ENCODE measurements around the gene PSME2.

Gene PSME2

GRCh38 chr14:24146453-24146977 lies at the start of gene PSME2:
Gene PSME2, minus strand, starts transcription at chr14:24146610. Its CDS starts 29 bp downstream, at chr14:24146581.
- peak; percentile 99 for DNase-seq

DNA sequence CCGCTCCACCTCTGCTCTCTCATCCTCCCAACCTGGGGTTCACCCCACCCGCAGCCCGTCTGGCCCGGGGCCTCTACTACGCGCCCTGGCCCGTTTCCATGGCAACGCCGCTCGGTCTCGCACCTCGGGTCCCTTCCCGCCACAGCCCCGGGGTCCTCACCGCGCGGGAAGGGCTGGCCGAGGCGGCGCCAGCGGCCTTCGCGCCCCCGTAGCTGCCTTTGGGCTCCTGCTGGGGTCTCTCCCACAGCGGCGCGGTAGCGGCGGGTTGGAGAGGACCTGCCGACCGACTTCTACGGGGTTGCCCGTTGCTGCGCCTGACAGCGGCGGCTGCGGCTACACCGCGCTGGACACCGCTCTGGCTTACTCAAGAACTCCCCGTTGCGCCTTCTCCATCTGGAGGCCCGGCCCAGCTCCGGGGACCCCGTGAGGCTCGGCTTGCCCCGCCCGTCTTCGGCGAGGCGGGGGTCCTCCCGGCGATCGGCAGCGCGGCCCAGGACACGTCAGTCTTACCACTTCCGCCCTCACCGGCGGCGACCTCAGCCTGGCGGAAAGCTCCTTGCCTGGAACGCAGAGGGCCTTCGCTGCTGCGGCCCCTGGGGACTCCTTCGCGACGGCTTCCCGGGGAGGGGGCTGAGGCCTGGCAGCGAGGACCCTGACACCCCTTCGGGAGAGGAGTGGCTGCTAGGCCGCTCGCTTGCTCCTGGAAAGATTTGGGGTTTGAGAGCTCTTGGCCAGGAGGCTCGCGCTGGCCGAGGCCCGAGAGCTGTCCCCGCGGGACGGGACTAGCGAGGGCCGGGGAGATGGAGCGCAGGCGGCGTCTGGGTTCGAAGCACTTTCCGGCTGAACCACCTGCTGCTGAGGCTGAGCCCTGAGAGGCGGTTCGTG lies 49.0 kb upstream of the PSME2 start, which contains the start of gene TM9SF1:
TSS of gene TM9SF1 (minus strand) at position 256 of the 885 bp plus-strand sequence. CDS start 422 bp downstream, outside the sequence.
- DNase-seq = peak; percentile 88

- DNase-seq = no peak
Observed at GRCh38 chr14:24194873-24195185, 48.4 kb upstream of the PSME2 start.

- no peak for DNase-seq
Observed at GRCh38 chr14:24194186-24194872, 47.9 kb upstream of the PSME2 start.

- DNase-seq = no peak
Observed at GRCh38 chr14:24192933-24193332, 46.5 kb upstream of the PSME2 start.

- DNase-seq = no peak
Observed at GRCh38 chr14:24190416-24190815, 44.0 kb upstream of the PSME2 start.

GRCh38 chr14:24189460-24189859 lies 43.0 kb upstream of the PSME2 start:
- DNase-seq = no peak

DNA sequence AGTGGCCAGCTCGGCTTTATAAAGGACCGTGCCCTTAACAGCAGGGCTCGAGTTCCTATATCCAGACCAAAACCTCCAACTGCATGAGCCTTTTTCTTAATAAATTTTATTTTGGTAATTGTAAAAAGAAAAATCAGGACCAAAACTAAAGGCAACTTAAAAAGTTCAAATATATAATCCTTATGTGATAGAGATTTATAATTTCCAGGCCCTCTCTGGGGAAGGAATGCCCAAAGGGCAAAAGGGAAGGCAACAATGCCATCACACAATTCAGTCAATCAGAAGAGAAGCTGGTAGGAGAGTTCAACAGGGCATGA lies 42.6 kb upstream of the PSME2 start:
- DNase-seq = no peak

DNA sequence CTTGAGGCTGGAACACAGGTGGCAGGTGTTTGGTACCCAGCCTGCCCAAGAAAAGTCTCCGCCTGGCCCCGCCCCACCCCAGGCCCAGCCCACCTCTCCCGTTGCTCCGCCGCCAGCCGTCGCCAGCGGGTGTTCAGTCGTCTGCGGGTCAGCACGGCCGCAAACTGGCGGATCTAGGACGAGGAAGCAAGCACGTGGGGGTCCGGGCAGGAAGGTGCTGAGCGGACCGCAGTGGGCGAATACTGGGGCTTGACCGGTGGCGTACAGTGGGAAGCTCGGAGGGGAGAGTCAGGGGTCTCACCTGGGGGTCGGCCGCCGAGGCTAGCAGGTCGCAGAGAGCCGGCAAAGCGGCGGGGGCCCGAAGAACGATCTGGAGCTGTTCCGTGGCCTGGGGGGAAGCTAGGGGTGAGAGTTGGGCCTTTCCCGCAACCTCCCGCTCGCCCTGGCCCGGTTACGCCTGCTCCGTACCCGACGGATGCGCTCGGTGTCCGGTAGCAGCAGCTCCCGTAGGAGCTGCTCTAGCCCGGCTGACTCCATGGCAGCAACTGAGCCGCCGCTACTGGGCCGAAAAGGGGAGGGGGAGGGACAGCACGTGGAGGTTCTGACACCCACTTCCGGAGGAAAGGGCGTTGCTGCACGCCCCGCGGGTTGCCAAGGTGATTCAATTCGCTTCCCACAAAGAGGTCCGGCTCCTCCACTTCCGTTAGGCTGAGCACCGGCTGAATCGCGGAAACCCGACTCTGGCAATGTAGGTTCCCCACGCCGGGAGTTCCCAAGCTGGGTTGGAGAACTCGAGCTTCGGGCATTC lies 42.0 kb upstream of the PSME2 start, which contains the start of gene IPO4:
TSS of gene IPO4 (minus strand) at position 566 of the 808 bp plus-strand sequence. CDS start at position 537, 29 bp downstream.
- DNase-seq = peak; percentile 98

DNA sequence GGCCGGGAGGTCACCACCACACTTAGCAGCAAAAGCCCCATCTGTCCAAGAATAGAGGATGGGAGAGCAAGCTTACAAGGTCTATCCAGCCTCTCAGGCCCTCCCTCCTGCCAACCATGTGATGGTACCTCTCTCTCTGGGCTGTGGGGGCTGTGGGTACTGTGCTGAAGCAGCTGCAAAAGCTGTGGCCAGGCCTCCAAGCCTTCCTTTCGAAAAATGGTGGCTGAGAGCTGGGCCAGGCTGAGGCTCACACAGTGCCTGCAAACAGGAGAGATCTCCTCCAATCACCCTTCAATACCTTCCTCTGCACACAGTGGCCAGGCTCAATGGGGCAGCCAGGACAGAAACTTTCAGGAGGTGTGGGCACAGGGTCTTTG lies 41.1 kb upstream of the PSME2 start:
- DNase-seq = no peak

DNA sequence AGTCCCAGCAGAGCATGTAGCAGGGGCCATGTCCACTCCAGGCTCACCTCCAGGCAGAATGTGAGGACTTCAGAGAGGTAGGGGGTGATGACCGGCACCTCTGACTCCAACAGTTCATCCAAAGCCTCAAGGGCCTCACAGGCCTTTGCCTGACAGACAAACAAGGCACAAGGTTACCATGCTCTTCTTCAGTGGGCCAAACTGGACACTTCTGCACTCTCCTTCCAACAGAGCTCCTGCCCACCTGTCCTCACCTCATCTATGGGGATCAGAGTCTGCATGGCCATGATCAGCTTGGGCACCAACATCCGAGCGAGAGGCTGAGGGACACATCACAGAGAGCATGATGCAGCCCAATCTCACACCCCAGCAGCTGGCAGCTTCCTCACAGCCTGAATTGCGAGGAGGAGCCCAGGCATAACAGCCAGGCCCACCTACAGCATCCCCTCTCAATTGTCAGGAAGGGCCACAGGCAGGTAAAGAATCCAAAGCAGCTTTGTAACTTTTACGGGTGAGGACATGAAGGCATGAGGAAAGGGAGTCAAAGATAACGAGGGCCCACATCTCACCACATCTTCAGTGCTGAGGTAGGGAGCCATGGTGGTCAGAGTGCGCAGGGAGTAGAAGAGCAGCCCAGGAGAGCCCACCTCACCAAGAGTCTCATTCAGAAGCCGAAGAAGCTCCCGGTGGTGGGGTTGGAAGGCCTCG lies 40.6 kb upstream of the PSME2 start:
- no peak for DNase-seq

DNA sequence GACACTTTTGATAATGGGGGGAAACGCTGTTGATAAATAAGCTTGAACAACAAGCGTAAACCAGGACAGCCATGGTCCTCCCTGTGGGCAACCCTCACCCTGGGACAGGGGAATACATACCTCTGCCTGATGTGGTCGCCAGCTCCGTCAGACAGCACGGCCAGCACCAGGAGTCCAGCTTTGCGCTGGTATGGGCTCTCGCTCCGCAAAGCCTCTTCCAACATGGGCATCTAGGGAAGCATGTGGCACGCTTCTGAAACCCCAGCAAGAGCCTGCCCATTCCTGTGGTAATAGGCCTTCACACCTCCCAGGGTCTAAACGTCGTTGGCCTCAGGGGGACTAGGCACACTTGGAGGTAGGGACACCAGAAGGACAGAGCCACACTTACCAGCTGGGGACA lies 39.3 kb upstream of the PSME2 start:
- DNase-seq = no peak

DNA sequence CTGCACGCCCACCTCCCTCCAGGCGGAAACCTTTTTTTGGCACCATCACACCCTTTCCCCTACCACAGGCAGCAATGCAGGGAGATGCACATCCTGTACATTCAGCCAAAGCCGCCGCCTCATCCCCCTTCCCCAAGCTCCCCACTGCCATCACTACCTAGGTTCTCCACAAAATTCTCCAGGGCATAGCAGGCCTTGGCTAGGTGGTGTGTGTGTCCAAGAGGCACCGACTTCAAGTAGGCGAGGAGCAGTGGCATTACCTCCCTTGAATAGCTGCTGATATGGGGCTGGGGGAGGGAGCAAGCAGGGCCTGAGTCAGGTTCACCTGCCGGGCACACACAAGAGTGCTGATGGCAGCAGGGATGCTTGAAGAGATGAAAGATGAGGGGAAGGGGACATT lies 38.6 kb upstream of the PSME2 start:
- DNase-seq = no peak

- no peak for DNase-seq
Observed at GRCh38 chr14:24184104-24184970, 37.9 kb upstream of the PSME2 start.

GRCh38 chr14:24183014-24183481 lies 36.6 kb upstream of the PSME2 start:
- no peak for DNase-seq

DNA sequence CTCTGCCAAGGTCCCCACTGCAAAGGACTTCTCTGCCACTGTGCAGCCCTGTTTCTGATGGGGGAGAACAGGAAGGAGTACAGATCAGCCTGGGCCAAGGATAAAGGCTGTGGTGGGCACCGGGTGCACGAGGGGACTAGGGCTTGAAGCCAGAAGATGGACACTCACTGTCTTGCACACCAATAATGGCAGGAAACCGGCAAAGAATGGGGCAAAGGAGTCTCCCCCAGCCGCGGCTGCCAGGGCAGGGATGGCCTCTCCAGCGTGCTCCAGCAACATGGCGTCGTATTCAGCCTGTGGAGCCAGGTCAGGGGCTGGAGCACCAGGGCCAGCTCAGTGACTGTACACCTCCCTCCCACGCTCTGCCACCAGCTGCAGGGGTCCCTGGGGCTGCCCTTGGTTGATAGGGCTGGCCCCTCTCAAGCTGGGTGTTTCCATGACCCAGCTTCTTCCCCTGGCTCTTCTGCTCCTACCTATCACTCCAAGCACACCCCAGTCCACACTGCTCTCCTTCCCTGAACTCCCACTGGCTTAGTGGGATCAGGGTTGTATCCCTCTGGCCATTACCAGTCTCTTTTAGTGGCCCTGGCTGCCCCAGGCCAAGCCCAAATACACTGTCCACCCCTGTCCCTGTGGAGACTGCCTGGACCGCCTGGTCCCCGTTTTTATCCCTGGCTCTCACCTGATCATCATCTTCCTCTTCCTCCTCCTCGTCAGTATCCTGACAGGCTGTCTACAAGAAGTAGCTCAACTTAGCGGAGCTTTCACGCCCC lies 35.9 kb upstream of the PSME2 start:
- no peak for DNase-seq

GRCh38 chr14:24181371-24182077 lies 35.1 kb upstream of the PSME2 start:
- no peak for DNase-seq

DNA sequence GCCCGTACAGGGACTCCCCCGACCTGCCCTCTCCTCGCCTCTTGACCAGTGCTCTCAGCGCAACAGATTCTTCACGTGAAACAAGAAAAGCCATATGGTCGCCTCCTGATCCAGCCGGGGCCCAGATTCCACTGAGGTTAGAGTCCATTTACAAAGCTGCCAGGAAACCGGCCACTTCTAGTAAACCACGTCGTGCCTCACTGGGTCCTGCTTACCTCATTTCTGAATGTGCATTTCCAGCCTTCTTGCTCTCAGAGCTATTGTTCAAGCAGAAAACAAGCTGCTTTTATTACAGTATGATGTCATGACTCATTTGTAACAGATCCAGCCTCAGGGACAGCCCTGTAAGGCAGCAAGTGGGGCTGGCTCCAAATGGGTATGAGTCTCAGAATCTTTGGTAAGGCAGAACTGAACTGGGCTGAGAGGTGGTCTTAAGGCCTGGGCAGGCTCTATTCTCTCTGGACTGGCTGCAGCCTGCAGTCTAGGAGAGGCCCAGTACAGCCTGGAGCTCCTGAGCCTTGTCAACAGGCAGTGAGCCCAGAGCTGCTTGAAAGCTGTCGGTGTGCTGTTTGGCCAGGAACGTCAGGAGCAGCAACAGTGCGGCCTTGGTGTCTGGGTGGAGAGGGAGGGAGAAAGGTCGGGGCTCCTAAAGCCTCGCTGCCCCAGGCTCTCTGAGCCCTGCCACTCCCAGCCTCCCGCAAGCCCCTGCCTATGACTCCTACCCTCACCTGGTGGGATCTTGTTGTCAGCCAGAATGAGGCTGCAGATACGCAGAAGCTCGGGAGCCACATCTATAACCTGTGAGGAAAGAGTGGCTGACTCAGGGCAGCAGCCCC lies 33.8 kb upstream of the PSME2 start:
- DNase-seq = peak; percentile 55

Measured in DMS79 (cell line).